AG10803 (cell line): ENCODE measurements around the gene FAAP20.

Experiments
- DNase-seq: peaks from one replicate; pipeline ENCODE4 v3.0.0; 2010; ENCODE audit warnings: low read depth
- H3K4me3 ChIP-seq: 2 replicates; pipeline ENCODE4 v1.5.1; 2011; ENCODE audit warnings: mild to moderate bottlenecking, low read length, control low read depth
- CTCF ChIP-seq: conservative IDR thresholded peaks from 2 replicates; pipeline ENCODE4 v1.5.1; 2011; ENCODE audit warnings: mild to moderate bottlenecking, low read length, control low read depth, inconsistent platforms

The FAAP20 gene

GRCh38 chr1:2170211-2170610 lies 24.4 kb downstream of the FAAP20 start:
- peak; percentile 61 for DNase-seq
- TF ChIP-seq CTCF = no peak
- H3K4me3 ChIP-seq = no peak overlapping the region

GRCh38 chr1:2169200-2169836 lies 25.3 kb downstream of the FAAP20 start:
- DNase-seq = no peak
- H3K4me3 ChIP-seq = no peak overlapping the region
- TF ChIP-seq CTCF = no peak

GRCh38 chr1:2168535-2168934 lies 26.0 kb downstream of the FAAP20 start:
- TF ChIP-seq CTCF = no peak
- DNase-seq = no peak
- no peak overlapping the region for H3K4me3 ChIP-seq

- DNase-seq = no peak
- no peak overlapping the region for H3K4me3 ChIP-seq
- TF ChIP-seq CTCF = no peak
These were observed 26.5 kb downstream of the FAAP20 start for GRCh38 chr1:2168090-2168489.

GRCh38 chr1:2166695-2167094 lies 27.9 kb downstream of the FAAP20 start:
- no peak for DNase-seq
- no peak overlapping the region for H3K4me3 ChIP-seq
- no peak for TF ChIP-seq CTCF

GRCh38 chr1:2166254-2166653 lies 28.3 kb downstream of the FAAP20 start:
- no peak overlapping the region for H3K4me3 ChIP-seq
- no peak for DNase-seq
- TF ChIP-seq CTCF = no peak

- no peak for DNase-seq
- TF ChIP-seq CTCF = no peak
- H3K4me3 ChIP-seq = no peak overlapping the region
These were observed 28.9 kb downstream of the FAAP20 start for GRCh38 chr1:2165646-2166045.
